Smooth muscle cell (in vitro differentiated cells): ENCODE data around the gene PRICKLE2. TPM values are rescaled to one million over a fixed set of nuclear protein-coding genes. Genes with fewer than 3 reads are reported as not detected.

Source experiments
- DNase-seq: peaks from one replicate; lab custom pipeline; 2025; ENCODE audit not compliant: unreplicated experiment; lab: John Stamatoyannopoulos, UW
- H2AFZ ChIP-seq: fragments of 200-600 bp; sonication (generic); 2 replicates; pipeline ENCODE4 v1.6.0; 2016; ENCODE audit warnings: antibody characterized with exemption, low read depth, mild to moderate bottlenecking
- H3F3A ChIP-seq: fragments of 200-600 bp; sonication (generic); 2 replicates; pipeline ENCODE4 v1.6.0; 2017; ENCODE audit warnings: antibody characterized with exemption, low read depth
- H3K27ac ChIP-seq: fragments of 200-600 bp; sonication (generic); 2 replicates; pipeline ENCODE4 v1.5.1; 2016; ENCODE audit warnings: low read depth, mild to moderate bottlenecking
- H3K27me3 ChIP-seq: fragments of 200-600 bp; sonication (generic); 2 replicates; pipeline ENCODE4 v1.6.1; 2016; ENCODE audit warnings: low read depth, mild to moderate bottlenecking
- H3K36me3 ChIP-seq: fragments of 200-600 bp; sonication (generic); 2 replicates; pipeline ENCODE4 v1.5.1; 2016; ENCODE audit warnings: low read depth
- H3K4me1 ChIP-seq: fragments of 200-600 bp; sonication (generic); 2 replicates; pipeline ENCODE4 v1.5.1; 2016; ENCODE audit warnings: low read depth
- H3K4me2 ChIP-seq: fragments of 200-600 bp; sonication (generic); 2 replicates; pipeline ENCODE4 v1.6.0; 2016; ENCODE audit warnings: mild to moderate bottlenecking
- H3K4me3 ChIP-seq: fragments of 200-600 bp; sonication (generic); 2 replicates; pipeline ENCODE4 v1.5.1; 2016; ENCODE audit warnings: mild to moderate bottlenecking
- H3K79me2 ChIP-seq: fragments of 200-600 bp; sonication (generic); 2 replicates; pipeline ENCODE4 v1.6.0; 2016; ENCODE audit warnings: low read depth, mild to moderate bottlenecking
- H3K9ac ChIP-seq: fragments of 200-600 bp; sonication (generic); 2 replicates; pipeline ENCODE4 v1.6.0; 2016; ENCODE audit warnings: low read depth
- H3K9me3 ChIP-seq: fragments of 200-600 bp; sonication (generic); replicated peaks from 2 replicates; pipeline ENCODE4 v1.5.1; 2016; ENCODE audit warnings: low read depth
- H4K20me1 ChIP-seq: fragments of 200-600 bp; sonication (generic); 2 replicates; pipeline ENCODE4 v1.6.0; 2016; ENCODE audit warnings: low read depth
- WGBS: methylation state at CpG from one replicate; pipeline ENCODE4 v1.1.7; 2016; ENCODE audit warnings: low lambda C conversion rate; 5-methylcytosine and 5-hydroxymethylcytosine counted together
- polyA plus RNA-seq: library from polyadenylated mRNA; unstranded; fragments of >200 nt; fragmentation: Nextera tagmentation; extraction: Ambion mirVana; gene quantifications from 2 replicates; pipeline ENCODE4 v1.2.1, GENCODE V29; 2016
- total RNA-seq: library from RNA; depleted of rRNA; stranded (reverse); fragments of >200 nt; gene quantifications from 2 replicates; pipeline ENCODE4 v1.2.3, GENCODE V29; 2014
- TF ChIP-seq, protein P1 (sequence below): fragments of 200-600 bp; sonication (generic); IDR thresholded peaks from 2 replicates; pipeline ENCODE4 v1.5.1; 2017; ENCODE audit warnings: borderline replicate concordance, mild to moderate bottlenecking, antibody characterized with exemption; ENCODE audit not compliant: insufficient read depth, poor library complexity, severe bottlenecking

Gene PRICKLE2
- total and polyA plus RNA-seq, 2 experiments from 2014 or later, result 7.8 to 49.9 TPM

DNA sequence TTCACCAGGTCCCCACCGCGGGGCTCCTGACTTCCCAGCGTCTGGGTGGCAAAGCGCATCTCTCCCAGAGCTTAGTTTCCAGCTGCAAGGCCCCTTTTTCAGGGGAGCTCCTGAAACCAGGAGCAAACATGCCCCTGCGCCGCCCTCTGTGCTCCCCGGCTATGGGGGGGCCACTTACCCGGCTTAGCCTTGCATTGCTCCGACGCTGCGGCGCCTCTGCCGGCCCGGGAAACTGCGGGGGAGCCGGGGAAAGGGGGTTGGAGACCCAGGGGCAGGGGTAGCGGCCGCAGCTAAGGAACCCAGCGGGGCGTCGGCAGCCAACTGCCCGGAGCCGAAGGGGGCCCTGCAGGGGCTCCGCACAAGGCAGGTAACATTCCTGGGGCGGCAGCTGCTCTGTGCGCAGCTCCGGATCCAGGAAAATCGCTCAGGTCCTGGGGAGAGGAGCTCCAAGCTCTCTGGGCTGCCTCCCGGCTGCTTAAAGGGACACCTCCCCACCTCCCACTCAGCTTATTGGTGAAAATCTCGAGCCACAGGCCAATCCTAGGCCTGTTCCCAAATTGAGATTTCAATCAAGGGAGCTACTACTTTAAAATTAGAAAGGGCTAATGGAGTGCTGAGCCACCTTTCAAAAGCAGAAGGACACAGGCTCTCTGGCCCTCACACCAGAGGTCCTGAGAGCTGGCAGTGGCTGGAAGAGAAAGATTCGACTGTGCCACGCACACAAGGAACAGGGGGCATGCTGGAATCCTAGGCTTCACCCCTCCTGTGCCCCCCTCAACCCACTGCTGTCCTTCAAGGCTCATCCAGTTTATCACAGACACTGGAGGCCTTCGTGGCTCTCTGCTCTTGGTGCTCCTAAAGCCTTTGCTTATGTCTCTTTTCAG lies 42.7 kb upstream of the PRICKLE2 start:
- Histone ChIP-seq H3K4me3 (peak overlapping the region; percentile 77), H3K4me2 (peak overlapping the region; percentile 89), H3F3A (peaks cover 29% of the 10 kb centered on the region), H3K9ac (peak overlapping the region; percentile 85), H2AFZ (peak overlapping the region; percentile 88), H3K27ac (peak overlapping the region; percentile 93), H3K79me2 (peaks cover 53% of the 10 kb centered on the region), H3K4me1 (peaks cover 40% of the 10 kb centered on the region), H3K9me3 (no peaks in the 10 kb centered on the region), H4K20me1 (peaks cover 14% of the 10 kb centered on the region), H3K36me3 (no peaks in the 10 kb centered on the region), H3K27me3 (no peaks in the 10 kb centered on the region)
- TF ChIP-seq, protein P1, sequence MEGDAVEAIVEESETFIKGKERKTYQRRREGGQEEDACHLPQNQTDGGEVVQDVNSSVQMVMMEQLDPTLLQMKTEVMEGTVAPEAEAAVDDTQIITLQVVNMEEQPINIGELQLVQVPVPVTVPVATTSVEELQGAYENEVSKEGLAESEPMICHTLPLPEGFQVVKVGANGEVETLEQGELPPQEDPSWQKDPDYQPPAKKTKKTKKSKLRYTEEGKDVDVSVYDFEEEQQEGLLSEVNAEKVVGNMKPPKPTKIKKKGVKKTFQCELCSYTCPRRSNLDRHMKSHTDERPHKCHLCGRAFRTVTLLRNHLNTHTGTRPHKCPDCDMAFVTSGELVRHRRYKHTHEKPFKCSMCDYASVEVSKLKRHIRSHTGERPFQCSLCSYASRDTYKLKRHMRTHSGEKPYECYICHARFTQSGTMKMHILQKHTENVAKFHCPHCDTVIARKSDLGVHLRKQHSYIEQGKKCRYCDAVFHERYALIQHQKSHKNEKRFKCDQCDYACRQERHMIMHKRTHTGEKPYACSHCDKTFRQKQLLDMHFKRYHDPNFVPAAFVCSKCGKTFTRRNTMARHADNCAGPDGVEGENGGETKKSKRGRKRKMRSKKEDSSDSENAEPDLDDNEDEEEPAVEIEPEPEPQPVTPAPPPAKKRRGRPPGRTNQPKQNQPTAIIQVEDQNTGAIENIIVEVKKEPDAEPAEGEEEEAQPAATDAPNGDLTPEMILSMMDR, result no peak
- peak; percentile 42 for DNase-seq
- WGBS, result 8% methylated on average over 27 of the region's 33 CpGs

DNA sequence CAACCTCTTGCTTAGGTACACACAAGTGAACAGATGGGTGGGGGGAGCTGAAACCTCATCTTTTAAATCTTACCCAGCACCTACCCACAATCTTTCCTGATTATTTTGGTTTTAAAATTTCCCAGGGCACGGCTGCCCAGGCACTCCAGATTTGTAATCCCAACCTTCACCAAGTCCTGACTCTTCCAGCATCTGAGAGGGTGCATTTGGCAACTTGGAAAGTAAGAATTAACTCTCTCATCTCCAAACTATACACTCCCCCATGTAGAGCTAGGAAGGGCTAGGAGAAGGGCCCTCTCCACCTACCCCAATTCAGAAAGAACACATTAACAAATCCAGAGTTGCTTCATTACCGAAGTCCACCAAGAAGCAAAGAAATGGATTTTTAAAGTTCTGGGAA lies 41.7 kb upstream of the PRICKLE2 start:
- WGBS, result 41% methylated on average over 2 of the region's 2 CpGs
- Histone ChIP-seq H3K4me1 (peaks cover 40% of the 10 kb centered on the region), H3K79me2 (peaks cover 63% of the 10 kb centered on the region), H3K4me3 (peak overlapping the region; percentile 77), H3K36me3 (no peaks in the 10 kb centered on the region), H3F3A (peaks cover 29% of the 10 kb centered on the region), H3K9me3 (no peaks in the 10 kb centered on the region), H3K27ac (peak overlapping the region; percentile 93), H2AFZ (no peak overlapping the region), H4K20me1 (peaks cover 24% of the 10 kb centered on the region), H3K9ac (peak overlapping the region; percentile 85), H3K27me3 (no peaks in the 10 kb centered on the region), H3K4me2 (peak overlapping the region; percentile 89)
- no peak for DNase-seq
- TF ChIP-seq, protein P1, result no peak

DNA sequence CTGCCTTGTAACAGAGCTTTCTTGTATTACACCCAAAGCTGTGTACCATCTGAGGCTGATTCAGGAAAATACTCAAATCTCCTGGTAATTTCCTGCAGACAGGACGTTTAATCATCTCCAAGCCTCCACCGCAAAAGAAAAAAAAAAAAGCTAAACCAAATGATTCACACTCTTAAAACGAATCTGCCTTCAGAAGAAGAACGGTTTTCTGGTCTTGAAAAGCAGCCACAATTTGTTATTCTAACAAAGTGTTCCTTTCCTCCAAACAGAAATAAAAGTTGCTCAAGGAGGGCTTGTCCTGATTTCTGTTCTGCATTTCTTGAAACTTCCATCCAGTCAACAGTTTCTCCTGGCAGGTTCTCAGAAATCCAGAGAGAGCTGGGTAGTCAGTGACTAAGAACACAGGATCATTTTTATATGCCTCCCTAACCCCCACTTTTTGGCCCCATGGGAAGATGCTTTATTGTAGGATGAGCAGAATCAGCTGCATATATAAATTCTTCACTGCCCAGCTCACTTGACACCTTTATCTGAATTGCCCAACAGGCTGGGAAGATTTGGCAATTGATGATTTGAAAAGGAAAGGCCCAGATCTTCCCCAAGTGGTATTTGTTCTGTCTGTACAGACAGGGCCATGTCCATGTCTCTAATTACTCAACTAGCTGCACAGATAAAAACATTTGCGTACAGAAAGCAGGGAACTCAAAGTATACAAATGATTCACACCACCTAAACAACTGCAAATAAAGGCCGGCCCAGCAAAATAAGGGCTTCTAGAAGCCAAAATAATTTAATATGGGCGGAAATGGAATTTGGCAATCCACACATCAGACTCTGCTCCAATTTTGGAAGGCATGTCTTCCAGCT lies 41.0 kb upstream of the PRICKLE2 start:
- Histone ChIP-seq H3K4me3 (peak overlapping the region; percentile 77), H3K9ac (peak overlapping the region; percentile 85), H3K36me3 (no peaks in the 10 kb centered on the region), H3F3A (peaks cover 29% of the 10 kb centered on the region), H3K4me2 (peak overlapping the region; percentile 89), H3K27ac (peak overlapping the region; percentile 93), H3K79me2 (peaks cover 70% of the 10 kb centered on the region), H3K4me1 (peaks cover 40% of the 10 kb centered on the region), H4K20me1 (peaks cover 31% of the 10 kb centered on the region), H3K9me3 (no peaks in the 10 kb centered on the region), H2AFZ (no peak overlapping the region), H3K27me3 (no peaks in the 10 kb centered on the region)
- DNase-seq, result no peak
- 15% methylated on average over 7 of the region's 7 CpGs for WGBS
- TF ChIP-seq, protein P1, result no peak
